GM12891 (cell line): Measurements from ENCODE around the gene TAF11L9.

ENCODE experiments used
- PAX5 ChIP-seq: IDR thresholded peaks from 2 replicates; pipeline ENCODE4 v1.6.1; 2011; ENCODE audit warnings: low read length, moderate library complexity, mild to moderate bottlenecking; ENCODE audit not compliant: insufficient read depth, severe bottlenecking
- POLR2A ChIP-seq: IDR thresholded peaks from 2 replicates; pipeline ENCODE4 v1.6.1; 2011; ENCODE audit warnings: low read depth, low read length, control low read depth
- POLR2AphosphoS5 ChIP-seq: IDR thresholded peaks from 2 replicates; pipeline ENCODE4 v1.6.1; 2011; ENCODE audit warnings: low read depth, low read length, control low read depth
- TAF1 ChIP-seq: IDR thresholded peaks from 2 replicates; pipeline ENCODE4 v1.6.1; 2011; ENCODE audit warnings: low read depth, low read length, control low read depth

DNA sequence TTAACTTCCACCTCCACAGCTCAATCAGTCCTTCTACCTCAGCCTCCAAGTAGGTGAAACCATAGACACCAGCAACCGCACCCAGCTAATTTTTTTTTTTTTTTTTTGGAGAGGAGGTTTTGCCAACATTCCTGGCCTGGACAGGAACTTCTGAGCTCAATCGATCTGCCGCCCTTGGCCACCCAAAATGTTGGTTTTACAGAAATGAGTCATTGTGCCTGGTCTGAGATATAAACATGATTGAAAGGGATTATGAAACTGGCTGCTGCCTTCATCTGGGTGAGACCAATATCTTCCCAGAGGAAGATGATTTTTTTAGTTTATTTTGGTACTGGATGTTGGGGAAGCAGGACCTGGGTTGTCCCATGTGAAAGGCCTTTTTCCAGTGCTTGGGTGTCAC is 25.2 kb upstream of the TAF11L9 start:
- TF ChIP-seq POLR2AphosphoS5 (no peak), POLR2A (no peak), TAF1 (no peak), PAX5 (no peak)
